T-helper 22 cell (primary cell): ENCODE data around the gene TTC4.

Experiments
- DNase-seq: peaks from one replicate; pipeline ENCODE4 v3.0.0-alpha.2; 2020; ENCODE audit warnings: low read depth

Gene TTC4

DNA sequence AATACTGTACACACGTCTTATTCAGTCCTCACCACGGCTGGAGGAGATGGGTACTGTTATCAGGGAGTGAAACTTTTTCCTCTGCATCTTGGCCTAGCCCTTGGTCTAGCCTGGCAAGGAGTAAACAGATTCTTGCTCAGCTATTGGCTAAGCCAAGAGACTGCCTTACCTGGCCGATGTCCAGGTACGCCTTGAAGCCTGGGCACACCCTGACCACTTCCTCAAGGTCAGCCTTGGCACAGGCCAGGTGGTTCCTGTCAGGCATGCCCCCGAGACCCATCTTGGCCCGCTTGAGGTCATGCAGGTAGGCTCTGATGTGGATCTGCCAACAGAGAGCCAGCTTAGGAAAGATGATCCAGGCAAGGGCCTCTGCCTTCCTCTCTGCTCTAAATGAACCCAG is 66.5 kb downstream of the TTC4 start:
- DNase-seq, result no peak

- DNase-seq, result no peak
Observed at GRCh38 chr1:54782588-54782987, 66.9 kb downstream of the TTC4 start.

DNA sequence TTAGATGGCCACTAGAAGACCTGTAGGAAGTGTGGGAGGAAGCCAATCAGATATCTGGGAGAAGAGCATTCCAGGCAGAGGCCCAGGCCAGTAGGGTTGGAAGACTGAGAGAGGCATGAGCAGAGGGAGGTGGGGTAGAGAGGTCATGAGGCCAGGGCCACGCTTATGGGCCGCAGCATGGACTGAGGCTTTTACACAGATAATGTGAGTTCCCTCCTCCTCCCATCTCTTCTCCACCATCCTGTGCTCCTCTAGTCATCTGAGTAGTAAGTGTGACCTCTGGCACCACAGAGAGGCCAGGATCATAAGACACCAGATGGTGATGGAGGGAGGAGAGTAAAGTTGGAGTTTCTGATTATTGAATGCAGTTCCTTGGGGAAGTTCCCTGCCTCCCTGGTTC is 68.4 kb downstream of the TTC4 start:
- no peak for DNase-seq

DNA sequence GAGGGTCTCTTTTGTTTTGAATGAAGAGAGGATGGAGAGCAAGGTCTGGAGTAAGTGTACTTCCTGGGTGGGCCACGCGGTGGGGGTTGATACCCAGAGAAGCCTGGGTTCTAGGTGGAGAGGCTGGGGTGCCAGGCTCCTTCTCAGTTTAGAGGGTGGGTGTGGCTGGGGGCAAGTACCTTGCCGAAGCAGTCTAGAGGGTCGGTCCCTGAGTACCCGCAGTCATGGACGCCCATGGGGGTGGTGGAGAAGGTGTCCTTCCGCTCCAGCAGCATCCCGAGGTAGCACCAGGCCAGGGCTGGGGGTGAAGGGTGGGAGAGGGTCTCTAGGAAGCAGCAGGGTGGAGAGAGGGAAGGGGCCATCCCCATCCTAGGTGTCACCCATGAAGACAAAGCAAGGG is 71.1 kb downstream of the TTC4 start:
- DNase-seq, result no peak

DNA sequence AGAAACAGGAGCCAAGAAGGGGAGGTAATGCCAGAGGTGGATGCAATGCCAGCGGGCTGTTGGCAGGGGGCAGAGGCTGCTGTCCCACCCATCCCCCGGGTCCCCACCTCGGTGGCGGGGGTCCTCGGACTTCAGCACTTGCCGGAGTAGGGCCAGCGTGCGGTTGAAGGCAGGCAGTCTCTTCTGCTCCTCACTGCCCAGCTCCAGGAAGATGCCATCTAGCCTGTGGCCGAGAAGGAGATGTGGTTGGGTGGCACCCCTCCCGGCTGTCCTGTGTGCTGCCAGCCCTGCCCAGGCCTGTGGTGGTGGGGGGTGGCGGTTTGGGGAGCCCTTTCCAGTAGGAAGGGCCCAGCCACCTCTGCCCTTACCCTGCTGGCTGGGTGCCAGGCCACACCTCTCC is 71.9 kb downstream of the TTC4 start:
- no peak for DNase-seq

DNA sequence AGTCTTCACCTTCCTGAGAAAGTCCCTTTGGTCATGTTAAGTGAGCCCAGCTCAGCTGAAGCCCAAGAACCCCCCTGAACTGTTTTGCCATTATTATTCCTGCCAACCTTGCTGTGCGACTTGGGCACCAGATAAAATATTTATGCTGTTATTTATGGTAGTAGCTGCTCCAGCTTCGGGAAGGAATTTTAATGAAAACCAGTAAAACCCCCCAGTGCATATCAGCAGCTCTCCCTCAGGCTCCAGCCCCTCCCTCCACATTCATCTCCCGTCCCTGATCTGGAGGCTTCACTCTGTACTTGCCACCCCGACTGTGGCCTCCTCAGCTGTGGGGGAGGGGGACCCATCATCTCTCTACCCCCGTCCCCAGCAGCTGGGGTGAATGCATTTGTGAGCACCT is 72.8 kb downstream of the TTC4 start:
- DNase-seq, result no peak

- no peak for DNase-seq
Observed at GRCh38 chr1:54791880-54792522, 76.3 kb downstream of the TTC4 start.
